Ishikawa (cell line): ENCODE measurements around the gene SLC6A13.

Source experiments
- CEBPB ChIP-seq: IDR thresholded peaks from 2 replicates; pipeline ENCODE4 v1.6.1; 2012
- CREB1 ChIP-seq: IDR thresholded peaks from 2 replicates; pipeline ENCODE4 v1.6.1; 2012; ENCODE audit warnings: low read depth
- EGR1 ChIP-seq: IDR thresholded peaks from 2 replicates; pipeline ENCODE4 v1.6.1; 2012
- EP300 ChIP-seq: IDR thresholded peaks from 2 replicates; pipeline ENCODE4 v1.6.1; 2012; ENCODE audit warnings: borderline replicate concordance
- FOXM1 ChIP-seq: IDR thresholded peaks from 2 replicates; pipeline ENCODE4 v1.6.1; 2012; ENCODE audit warnings: low read depth, borderline replicate concordance
- MAX ChIP-seq: IDR thresholded peaks from 2 replicates; pipeline ENCODE4 v1.6.1; 2012
- NFIC ChIP-seq: IDR thresholded peaks from 2 replicates; pipeline ENCODE4 v1.6.1; 2012
- RAD21 ChIP-seq: IDR thresholded peaks from 2 replicates; pipeline ENCODE4 v1.6.1; 2012; ENCODE audit warnings: low read depth
- TAF1 ChIP-seq: IDR thresholded peaks from 2 replicates; pipeline ENCODE4 v1.6.1; 2012; ENCODE audit warnings: low read depth, mild to moderate bottlenecking
- TCF12 ChIP-seq: IDR thresholded peaks from 2 replicates; pipeline ENCODE4 v1.6.1; 2012; ENCODE audit warnings: low read depth
- TEAD4 ChIP-seq: IDR thresholded peaks from 2 replicates; pipeline ENCODE4 v1.6.1; 2012
- USF1 ChIP-seq: IDR thresholded peaks from 2 replicates; pipeline ENCODE4 v1.6.1; 2012
- YY1 ChIP-seq: IDR thresholded peaks from 2 replicates; pipeline ENCODE4 v1.6.1; 2012; ENCODE audit warnings: low read depth
- ZBTB7A ChIP-seq: IDR thresholded peaks from 2 replicates; pipeline ENCODE4 v1.6.1; 2012; ENCODE audit warnings: low read depth
- TF ChIP-seq, protein P1 (sequence below): IDR thresholded peaks from 2 replicates; pipeline ENCODE4 v1.6.1; 2012; ENCODE audit warnings: low read depth, mild to moderate bottlenecking

SLC6A13 gene

GRCh38 chr12:202081-202731 lies 60.4 kb downstream of the SLC6A13 start:
- TF ChIP-seq MAX = peak; percentile 84
- TF ChIP-seq TCF12 = peak; percentile 75
- TF ChIP-seq CEBPB = no peak
- TF ChIP-seq USF1 = peak; percentile 85
- TF ChIP-seq TEAD4 = peak; percentile 80
- TF ChIP-seq, protein P1, sequence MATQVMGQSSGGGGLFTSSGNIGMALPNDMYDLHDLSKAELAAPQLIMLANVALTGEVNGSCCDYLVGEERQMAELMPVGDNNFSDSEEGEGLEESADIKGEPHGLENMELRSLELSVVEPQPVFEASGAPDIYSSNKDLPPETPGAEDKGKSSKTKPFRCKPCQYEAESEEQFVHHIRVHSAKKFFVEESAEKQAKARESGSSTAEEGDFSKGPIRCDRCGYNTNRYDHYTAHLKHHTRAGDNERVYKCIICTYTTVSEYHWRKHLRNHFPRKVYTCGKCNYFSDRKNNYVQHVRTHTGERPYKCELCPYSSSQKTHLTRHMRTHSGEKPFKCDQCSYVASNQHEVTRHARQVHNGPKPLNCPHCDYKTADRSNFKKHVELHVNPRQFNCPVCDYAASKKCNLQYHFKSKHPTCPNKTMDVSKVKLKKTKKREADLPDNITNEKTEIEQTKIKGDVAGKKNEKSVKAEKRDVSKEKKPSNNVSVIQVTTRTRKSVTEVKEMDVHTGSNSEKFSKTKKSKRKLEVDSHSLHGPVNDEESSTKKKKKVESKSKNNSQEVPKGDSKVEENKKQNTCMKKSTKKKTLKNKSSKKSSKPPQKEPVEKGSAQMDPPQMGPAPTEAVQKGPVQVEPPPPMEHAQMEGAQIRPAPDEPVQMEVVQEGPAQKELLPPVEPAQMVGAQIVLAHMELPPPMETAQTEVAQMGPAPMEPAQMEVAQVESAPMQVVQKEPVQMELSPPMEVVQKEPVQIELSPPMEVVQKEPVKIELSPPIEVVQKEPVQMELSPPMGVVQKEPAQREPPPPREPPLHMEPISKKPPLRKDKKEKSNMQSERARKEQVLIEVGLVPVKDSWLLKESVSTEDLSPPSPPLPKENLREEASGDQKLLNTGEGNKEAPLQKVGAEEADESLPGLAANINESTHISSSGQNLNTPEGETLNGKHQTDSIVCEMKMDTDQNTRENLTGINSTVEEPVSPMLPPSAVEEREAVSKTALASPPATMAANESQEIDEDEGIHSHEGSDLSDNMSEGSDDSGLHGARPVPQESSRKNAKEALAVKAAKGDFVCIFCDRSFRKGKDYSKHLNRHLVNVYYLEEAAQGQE = no peak
- no peak for TF ChIP-seq CREB1
- no peak for TF ChIP-seq RAD21
- TF ChIP-seq EP300 = 0 out of 2 replicates have a peak, but pooled peaks have one; percentile 37
- TF ChIP-seq YY1 = no peak
- peak; percentile 71; the same call in 1 of the 2 replicates for TF ChIP-seq ZBTB7A
- no peak for TF ChIP-seq EGR1
- TF ChIP-seq FOXM1 = no peak
- TF ChIP-seq NFIC = peak; percentile 66
- TF ChIP-seq TAF1 = peak; percentile 25; the same call in 1 of the 2 replicates

GRCh38 chr12:201361-201760 lies 61.3 kb downstream of the SLC6A13 start:
- no peak for TF ChIP-seq CREB1
- TF ChIP-seq, protein P1 = 0 out of 2 replicates have a peak, but pooled peaks have one; percentile 13

GRCh38 chr12:198705-199104 lies 63.9 kb downstream of the SLC6A13 start:
- TF ChIP-seq CREB1 (no peak), YY1 (no peak), TAF1 (no peak), FOXM1 (no peak), EGR1 (no peak), MAX (no peak), TCF12 (no peak), USF1 (no peak), EP300 (no peak), CEBPB (no peak), NFIC (no peak), TEAD4 (no peak), ZBTB7A (no peak), RAD21 (no peak)
- TF ChIP-seq, protein P1 = no peak

DNA sequence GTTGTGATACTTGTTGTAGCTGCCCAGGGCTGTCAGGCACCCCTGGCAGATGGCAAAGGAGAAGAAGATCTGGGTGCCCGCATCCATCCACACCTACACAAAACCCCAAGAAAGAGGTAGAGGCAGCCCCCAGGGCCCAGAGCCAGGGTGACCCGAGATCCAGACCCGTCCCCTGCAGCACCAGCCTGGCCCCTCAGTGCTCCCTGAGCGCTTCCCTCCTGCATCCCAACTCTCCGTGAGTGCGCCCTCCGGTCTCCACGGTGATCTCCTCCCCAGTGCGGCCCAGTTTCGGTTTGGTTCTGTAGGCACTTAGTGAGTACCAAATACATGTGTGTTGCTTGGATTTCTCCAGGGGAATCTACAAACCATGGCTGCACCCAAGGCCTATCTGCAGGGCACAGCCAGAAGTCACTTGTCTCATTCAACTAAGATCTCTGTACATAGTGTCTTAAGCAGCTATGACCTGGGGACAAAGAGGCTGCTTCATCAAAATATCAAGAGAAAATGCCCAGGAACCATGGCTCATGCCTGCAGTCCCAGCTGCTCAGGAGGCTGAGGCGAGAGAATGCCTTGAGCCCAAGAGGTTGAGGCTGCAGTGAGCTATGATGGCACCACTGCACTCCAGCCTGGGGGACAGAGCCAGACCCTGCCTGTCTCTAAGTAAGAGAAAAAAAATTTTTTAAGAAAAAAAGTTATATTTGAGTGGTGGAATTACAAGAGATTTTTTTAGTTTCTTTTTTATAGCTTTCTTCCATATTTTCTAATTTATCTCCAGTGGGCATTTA lies 64.5 kb downstream of the SLC6A13 start:
- TF ChIP-seq, protein P1 = no peak
- TF ChIP-seq ZBTB7A = no peak
- TF ChIP-seq USF1 = no peak
- no peak for TF ChIP-seq EP300
- no peak for TF ChIP-seq EGR1
- no peak for TF ChIP-seq TEAD4
- no peak for TF ChIP-seq TCF12
- no peak for TF ChIP-seq NFIC
- no peak for TF ChIP-seq CREB1
- no peak for TF ChIP-seq TAF1
- no peak for TF ChIP-seq RAD21
- no peak for TF ChIP-seq CEBPB
- no peak for TF ChIP-seq FOXM1
